Measurements from ENCODE around the gene WNT7B. TPM values are rescaled to one million over a fixed set of nuclear protein-coding genes. Genes with fewer than 3 reads are reported as not detected.

Gene WNT7B
- polyA plus RNA-seq, 1 experiment: not detected

GRCh38 chr22:45871721-45872120 lies 105.2 kb downstream of the WNT7B start:
- CTCF ChIA-PET: interaction anchor here (1.4 kb wide), 1 partner anchor 8 kb away, joined by 3 read pairs; no protein-coding TSS in a partner anchor
- POLR2A ChIA-PET: no interaction called here
- Histone ChIP-seq H3K36me3 (ENCODE audit: control insufficient read depth, insufficient read depth, low read length) (no peaks in the 10 kb centered on the region), H3K4me3 (ENCODE audit: low read depth, low read length) (no peak overlapping the region), H3K27me3 (ENCODE audit: control insufficient read depth, insufficient read depth, low read length) (peaks cover 20% of the 10 kb centered on the region)
- TF ChIP-seq, protein P1, sequence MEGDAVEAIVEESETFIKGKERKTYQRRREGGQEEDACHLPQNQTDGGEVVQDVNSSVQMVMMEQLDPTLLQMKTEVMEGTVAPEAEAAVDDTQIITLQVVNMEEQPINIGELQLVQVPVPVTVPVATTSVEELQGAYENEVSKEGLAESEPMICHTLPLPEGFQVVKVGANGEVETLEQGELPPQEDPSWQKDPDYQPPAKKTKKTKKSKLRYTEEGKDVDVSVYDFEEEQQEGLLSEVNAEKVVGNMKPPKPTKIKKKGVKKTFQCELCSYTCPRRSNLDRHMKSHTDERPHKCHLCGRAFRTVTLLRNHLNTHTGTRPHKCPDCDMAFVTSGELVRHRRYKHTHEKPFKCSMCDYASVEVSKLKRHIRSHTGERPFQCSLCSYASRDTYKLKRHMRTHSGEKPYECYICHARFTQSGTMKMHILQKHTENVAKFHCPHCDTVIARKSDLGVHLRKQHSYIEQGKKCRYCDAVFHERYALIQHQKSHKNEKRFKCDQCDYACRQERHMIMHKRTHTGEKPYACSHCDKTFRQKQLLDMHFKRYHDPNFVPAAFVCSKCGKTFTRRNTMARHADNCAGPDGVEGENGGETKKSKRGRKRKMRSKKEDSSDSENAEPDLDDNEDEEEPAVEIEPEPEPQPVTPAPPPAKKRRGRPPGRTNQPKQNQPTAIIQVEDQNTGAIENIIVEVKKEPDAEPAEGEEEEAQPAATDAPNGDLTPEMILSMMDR (IDR thresholded peaks at IDR 0.05; ENCODE audit: insufficient read depth, low read depth, low read length): no peak
- no peak for DNase-seq (ENCODE audit: low read depth)

Other genes with a start within 250 kb of the WNT7B start
- gene PPARA, start 173.4 kb upstream of the WNT7B start, polyA plus RNA-seq (2011; rRNA removed): 9.9 and 10.3 TPM in 2 replicates